Kidney epithelial cell (primary cell): ENCODE results near the gene PRICKLE4. TPM values are rescaled to one million over a fixed set of nuclear protein-coding genes. Genes with fewer than 3 reads are reported as not detected.
A peak's percentile ranks its signal among the peaks of the same experiment; 100 is the strongest.

Experiments
- DNase-seq: peaks from one replicate; pipeline ENCODE4 v3.0.0-alpha.2; 2010; ENCODE audit warnings: low read depth
- H3K27me3 ChIP-seq: 2 replicates; pipeline ENCODE4 v1.6.0; 2011; ENCODE audit warnings: low read length; ENCODE audit not compliant: control insufficient read depth, insufficient read depth
- H3K36me3 ChIP-seq: 2 replicates; pipeline ENCODE4 v1.5.1; 2011; ENCODE audit warnings: low read length; ENCODE audit not compliant: control insufficient read depth, insufficient read depth
- H3K4me3 ChIP-seq: 2 replicates; pipeline ENCODE4 v1.5.1; 2011; ENCODE audit warnings: low read depth, mild to moderate bottlenecking, control low read depth, low read length
- total RNA-seq: library from RNA; depleted of rRNA; stranded (reverse); fragments of >200 nt; gene quantifications from 2 replicates; pipeline ENCODE4 v1.2.3, GENCODE V29; 2015
- TF ChIP-seq, protein P1 (sequence below): IDR thresholded peaks from 2 replicates; pipeline ENCODE4 v1.5.1; 2011; ENCODE audit warnings: mild to moderate bottlenecking, moderate library complexity, low read length, control low read depth, inconsistent platforms; ENCODE audit not compliant: insufficient read depth, poor library complexity, severe bottlenecking

PRICKLE4 gene, protein sequence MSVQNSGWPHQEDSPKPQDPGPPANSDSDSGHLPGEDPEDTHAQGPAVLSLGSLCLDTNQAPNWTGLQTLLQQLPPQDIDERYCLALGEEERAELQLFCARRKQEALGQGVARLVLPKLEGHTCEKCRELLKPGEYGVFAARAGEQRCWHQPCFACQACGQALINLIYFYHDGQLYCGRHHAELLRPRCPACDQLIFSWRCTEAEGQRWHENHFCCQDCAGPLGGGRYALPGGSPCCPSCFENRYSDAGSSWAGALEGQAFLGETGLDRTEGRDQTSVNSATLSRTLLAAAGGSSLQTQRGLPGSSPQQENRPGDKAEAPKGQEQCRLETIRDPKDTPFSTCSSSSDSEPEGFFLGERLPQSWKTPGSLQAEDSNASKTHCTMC
- not detected in 2 replicates for total RNA-seq

DNA sequence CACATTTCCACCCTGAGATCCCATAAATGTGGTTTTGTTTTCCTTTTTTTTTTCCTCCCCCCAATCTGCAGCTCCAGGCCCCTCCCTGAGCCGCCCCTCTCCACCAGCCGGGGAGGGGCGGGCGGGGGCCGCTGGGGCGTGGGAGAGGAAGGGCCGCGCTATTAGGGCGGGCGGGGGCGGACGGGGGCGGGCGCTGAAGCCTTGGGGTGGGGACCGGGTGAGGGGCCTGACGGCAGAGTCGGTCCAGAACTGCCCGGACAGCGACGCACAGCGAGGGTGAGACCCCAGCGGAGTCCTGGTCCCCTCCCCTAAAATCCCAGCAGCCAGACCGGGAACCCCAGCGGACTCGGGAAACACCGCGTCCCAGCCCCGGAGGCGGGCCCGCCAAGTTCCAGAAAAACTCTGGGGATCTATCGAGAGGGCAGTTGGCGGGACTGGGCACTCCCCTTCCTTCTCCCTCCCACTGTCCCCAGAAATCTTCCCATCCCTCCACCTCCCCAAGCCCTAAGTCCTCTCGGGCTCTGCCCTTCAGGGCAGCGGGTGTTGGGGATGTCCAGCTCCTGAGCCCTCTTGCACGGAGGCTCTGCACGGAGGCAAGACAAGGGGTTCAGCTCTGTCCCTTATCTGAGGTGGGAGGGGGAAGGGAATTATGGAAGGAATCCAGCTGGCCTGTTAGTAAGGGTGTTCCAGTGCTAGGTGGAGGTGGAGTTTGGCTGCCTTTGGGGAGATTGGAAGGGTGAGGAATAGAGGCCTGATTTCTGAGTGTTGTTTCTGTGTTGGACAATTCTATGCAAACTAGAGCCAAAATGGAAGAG, at the start of gene PRICKLE4:
TSS of gene PRICKLE4 (plus strand) at position 232 of the 815 bp plus-strand sequence. CDS start 2,692 bp downstream, outside the sequence.
- no peak for DNase-seq

DNA sequence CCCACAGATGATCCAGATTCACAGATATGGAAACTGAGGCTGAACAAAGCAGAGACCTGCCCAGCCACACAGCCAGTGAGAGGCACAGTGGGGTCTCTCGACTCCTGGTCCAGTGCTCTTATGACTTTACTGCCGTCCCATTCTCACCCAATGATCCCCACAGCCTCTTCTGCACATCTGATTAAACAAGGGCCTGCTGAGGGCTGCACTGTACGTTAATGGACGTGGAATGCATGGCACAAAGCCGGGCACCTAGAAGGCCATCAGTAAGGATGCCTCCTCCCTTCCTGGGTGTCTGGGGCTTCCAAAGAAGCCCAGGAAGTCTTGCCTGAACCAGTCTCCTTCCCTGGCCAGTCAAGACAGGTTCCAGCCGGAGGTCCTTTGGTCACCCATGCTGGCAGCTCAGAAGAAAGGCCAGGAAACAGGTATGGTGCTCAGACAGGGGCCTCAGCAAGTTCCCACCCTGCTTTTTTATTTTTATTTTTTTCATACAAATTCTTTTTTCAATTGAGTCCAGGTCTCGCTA, 49.0 kb upstream of the PRICKLE4 start:
- H3K36me3 ChIP-seq: no peaks in the 10 kb centered on the region
- H3K4me3 ChIP-seq: no peak overlapping the region
- TF ChIP-seq, protein P1, sequence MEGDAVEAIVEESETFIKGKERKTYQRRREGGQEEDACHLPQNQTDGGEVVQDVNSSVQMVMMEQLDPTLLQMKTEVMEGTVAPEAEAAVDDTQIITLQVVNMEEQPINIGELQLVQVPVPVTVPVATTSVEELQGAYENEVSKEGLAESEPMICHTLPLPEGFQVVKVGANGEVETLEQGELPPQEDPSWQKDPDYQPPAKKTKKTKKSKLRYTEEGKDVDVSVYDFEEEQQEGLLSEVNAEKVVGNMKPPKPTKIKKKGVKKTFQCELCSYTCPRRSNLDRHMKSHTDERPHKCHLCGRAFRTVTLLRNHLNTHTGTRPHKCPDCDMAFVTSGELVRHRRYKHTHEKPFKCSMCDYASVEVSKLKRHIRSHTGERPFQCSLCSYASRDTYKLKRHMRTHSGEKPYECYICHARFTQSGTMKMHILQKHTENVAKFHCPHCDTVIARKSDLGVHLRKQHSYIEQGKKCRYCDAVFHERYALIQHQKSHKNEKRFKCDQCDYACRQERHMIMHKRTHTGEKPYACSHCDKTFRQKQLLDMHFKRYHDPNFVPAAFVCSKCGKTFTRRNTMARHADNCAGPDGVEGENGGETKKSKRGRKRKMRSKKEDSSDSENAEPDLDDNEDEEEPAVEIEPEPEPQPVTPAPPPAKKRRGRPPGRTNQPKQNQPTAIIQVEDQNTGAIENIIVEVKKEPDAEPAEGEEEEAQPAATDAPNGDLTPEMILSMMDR: no peak
- DNase-seq: no peak
- no peaks in the 10 kb centered on the region for H3K27me3 ChIP-seq

More for the DNA sequence above, at the start of gene PRICKLE4:
- no peaks in the 10 kb centered on the region for H3K27me3 ChIP-seq
- H3K36me3 ChIP-seq: no peaks in the 10 kb centered on the region
- peak within 1 kb of the TSS; percentile 70 for H3K4me3 ChIP-seq
- TF ChIP-seq, protein P1: no peak

DNA sequence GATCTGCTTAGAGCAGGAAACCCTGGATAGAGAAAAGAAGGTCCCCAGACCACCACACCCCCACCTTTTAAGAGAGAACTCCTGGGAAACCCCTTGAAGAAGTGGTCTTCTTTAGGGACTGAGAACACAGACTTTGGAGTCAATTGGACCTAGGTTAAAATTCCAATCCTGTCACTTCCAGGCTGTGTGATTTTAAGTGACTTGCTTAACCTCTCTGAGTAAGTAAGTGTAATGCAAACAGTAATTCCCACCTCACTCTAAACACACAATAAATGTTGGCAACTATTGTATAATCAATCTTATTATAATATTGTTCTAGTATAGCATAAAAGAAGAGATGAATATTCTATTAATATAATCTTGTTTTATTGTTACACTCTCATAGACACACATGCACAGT, 48.4 kb upstream of the PRICKLE4 start:
- Histone ChIP-seq H3K4me3 (no peak overlapping the region), H3K36me3 (no peaks in the 10 kb centered on the region), H3K27me3 (peaks cover 5% of the 10 kb centered on the region)
- DNase-seq: no peak
- TF ChIP-seq, protein P1: no peak

DNA sequence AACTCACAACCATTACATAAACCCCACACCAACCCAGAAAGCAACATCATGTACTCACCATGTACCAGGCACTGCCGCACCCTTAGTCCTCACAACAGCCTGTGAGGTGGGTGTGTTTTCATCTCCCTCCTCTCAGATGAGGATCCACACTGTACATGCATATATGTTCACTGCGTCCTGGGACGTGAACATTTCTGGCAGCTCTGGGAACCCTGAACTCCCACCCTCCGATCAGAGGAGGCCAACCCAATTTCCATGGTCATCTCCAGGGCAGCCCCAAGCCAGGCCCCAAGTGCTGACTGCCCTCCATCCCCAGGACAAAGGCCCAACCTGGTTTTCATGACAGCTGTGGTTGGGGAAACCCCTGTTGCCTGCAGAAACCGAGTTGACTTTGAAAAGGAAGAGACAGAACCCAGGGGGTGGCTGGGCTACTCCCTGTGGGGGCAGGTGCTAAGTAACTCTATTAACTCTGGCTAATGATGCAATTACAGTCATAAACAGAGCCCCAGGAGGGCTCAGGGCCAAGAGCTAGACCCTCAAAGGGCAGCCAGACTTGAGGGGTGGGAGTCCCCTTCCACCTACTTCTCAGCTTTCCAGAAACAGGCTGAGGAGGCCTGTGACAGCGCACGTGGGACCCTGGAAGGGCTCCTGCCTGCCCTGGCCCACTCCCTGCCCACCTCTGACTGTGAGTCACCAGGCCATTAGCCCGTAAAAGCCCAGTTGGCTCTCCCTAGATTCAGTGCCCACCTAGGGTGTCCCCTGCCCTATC, 47.8 kb upstream of the PRICKLE4 start:
- Histone ChIP-seq H3K36me3 (no peaks in the 10 kb centered on the region), H3K27me3 (peaks cover 5% of the 10 kb centered on the region), H3K4me3 (no peak overlapping the region)
- TF ChIP-seq, protein P1: no peak
- no peak for DNase-seq

DNA sequence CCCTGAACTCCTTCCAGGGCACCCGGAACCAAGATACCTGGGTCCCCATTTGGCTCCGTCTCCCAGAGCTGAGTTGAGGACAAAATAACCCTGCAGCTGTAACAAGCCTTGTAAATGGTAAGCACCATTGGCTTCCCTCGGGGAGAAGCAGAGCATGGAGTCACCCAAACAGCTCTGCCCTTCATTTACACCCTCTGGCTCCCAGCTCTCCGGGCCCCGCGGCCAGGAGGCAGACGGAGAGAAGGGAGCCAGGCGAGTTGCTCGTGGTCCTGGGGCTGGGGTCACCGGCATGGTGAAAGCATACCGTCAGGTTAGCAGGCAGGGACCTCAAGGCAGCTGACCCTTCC, 47.2 kb upstream of the PRICKLE4 start:
- H3K27me3 ChIP-seq: peaks cover 5% of the 10 kb centered on the region
- H3K4me3 ChIP-seq: peak overlapping the region; percentile 72
- TF ChIP-seq, protein P1: no peak
- DNase-seq: no peak
- no peaks in the 10 kb centered on the region for H3K36me3 ChIP-seq
